NCI-H1694 (cell line): ENCODE measurements around the gene SPTBN1.
A peak's percentile ranks its signal among the peaks of the same experiment; 100 is the strongest.
"Not testable (repeated sequence)": the region's sequence is repeated elsewhere in the genome, so short reads cannot be mapped to it uniquely, and the experiment has no call there.

Source experiments
- DNase-seq: peaks from one replicate; lab custom pipeline; 2025; lab: John Stamatoyannopoulos, UW

SPTBN1 gene

DNA sequence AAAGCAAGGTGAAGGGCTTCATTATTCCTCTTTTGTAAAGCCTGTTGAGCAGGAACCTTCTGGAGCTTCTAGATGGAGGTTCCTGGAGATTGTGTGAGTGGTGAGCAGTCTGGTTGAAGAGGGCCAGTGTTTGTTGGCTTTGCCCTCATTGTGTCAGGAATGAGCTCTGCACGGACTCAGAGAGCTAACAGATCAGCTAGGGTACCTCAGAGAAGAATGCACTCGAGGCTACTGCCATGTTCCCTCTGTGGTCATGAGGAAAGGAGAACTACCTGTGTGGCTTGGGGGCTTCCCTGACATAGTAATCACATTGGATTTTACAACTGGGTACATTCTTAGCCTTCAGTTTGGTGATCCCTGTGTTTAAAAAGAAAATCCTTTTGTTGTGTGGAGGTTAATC, 46.6 kb downstream of the SPTBN1 start:
- DNase-seq = no peak

DNA sequence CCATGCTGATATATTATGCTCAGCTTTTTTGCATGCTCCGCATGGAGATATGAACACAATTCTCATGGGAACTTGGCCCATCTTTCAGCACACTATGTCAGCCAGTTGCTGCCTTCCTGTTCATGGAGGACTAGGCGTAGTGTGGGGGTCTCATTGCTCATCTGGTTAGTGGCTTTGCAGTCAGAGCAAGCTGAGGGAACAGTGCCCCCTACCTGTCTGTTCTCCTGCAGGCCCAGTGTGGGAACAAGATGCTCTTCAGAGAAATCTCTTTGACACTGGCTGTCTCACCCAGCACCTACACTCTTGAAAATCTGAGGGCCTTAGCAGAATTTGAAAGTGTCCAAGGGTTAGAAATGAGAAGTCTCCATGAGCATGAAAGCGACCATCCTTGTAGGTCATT, 47.1 kb downstream of the SPTBN1 start:
- DNase-seq = peak; percentile 69

DNA sequence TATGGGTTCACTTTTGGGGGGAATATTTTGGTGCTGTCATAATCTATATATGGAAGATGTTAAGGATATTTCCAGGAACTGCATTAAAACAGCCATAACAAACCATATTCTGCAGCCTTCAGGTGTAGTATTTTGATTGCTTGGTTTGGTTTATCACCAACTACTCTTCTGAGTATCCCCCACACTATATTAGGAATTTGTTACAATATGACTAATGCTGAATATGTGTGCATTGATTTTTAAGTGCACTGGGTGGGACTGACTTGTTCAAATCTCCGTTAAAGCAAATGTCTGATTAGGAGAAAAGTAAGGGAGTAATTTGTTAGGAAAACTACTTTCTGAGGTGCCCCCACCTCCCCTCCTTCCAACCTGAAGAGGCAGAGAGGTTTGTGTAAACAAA, 47.7 kb downstream of the SPTBN1 start:
- DNase-seq = no peak

DNA sequence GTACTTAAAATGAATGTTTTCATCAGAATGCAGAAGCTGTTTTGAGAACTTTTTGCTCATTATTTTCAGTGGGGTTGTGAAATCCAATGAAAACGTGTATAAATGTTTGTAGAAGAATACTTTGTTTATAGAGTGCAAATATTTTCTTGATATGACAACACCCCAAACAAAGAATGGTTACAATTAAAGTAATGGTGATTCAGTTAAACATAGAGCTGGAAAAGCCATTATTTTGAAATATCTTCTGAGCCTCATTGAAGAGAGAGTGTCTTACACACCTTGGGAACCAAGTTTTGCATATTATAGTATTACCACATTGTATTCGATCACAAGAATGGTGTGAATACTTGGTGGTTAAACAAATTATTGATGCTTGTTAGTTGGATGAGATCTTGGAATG, 48.7 kb downstream of the SPTBN1 start:
- no peak for DNase-seq

DNA sequence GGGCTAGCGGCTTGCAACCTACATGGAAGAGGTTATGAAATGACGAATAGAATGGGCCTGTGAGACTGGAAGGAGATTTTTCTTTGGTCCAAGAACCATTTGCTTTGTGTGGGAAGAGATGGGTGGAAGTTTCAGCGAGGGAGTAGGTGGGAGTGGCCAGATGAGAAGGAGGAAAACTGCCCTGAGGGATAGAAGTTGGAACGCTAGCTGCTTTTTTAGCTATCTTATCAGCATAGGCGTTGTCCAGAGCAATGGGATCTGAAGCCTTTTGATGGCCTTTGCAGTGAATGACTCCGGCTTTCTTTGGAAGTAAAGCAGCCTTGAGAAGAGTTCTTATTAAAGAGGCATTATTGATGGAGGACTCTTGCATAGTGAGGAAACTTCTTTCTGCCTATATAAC, 52.4 kb downstream of the SPTBN1 start:
- DNase-seq = no peak

DNA sequence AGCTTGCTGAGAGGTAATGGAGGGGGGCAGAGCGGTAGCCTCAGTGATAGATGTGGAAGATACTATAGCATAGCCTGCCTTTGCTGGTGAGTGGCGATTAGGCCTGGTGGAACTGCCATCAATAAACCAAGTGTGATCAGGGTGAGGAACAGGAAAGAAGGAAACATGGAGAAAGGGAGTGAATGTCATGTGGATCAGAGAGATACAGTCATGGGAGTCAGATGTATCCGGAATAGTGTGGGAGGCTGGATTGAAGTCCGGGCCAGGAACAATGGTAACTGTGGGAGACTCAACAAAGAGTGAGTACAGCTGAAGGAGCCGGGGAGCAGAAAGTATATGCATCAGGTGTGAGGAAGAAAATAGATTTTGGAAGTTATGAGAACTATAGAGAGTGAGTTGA, 52.9 kb downstream of the SPTBN1 start:
- not testable (repeated sequence) for DNase-seq

DNA sequence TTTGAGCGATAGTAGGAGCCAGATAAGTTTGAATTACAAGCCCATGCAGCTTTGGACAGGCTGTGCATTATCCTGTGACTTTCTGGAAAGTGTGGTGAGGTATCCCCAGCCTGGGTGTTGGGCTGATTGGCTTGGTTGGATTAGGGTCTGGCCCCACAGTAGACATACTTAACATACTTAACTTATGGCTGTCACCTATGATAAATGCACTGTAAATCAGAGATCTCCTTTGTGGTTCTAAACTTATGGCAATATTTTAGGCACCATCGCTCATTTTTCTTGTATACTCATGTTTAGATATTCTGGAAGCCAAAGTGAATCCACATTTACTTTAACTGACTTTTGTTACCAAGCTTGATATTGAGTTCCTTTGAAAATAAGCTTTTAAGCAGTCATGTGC, 54.8 kb downstream of the SPTBN1 start:
- no peak for DNase-seq

DNA sequence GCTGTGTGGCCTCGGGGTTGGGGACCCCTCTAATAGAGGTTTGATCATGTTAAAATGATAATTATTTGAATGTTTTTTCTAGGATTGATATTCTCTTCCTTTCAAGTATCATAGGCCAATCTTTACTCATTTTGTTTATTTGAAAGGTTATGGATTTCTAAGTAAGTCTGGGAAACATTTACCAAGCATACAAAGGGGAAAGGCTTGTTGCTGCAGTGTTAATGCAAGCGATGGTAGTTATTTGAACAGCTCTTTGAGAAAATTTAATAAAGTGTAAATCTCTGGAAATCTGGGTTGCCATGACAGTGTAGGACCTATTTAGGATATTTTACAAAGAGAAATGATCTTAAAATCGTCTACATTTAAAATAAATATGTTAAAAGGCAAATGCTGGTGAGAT, 56.1 kb downstream of the SPTBN1 start:
- no peak for DNase-seq

DNA sequence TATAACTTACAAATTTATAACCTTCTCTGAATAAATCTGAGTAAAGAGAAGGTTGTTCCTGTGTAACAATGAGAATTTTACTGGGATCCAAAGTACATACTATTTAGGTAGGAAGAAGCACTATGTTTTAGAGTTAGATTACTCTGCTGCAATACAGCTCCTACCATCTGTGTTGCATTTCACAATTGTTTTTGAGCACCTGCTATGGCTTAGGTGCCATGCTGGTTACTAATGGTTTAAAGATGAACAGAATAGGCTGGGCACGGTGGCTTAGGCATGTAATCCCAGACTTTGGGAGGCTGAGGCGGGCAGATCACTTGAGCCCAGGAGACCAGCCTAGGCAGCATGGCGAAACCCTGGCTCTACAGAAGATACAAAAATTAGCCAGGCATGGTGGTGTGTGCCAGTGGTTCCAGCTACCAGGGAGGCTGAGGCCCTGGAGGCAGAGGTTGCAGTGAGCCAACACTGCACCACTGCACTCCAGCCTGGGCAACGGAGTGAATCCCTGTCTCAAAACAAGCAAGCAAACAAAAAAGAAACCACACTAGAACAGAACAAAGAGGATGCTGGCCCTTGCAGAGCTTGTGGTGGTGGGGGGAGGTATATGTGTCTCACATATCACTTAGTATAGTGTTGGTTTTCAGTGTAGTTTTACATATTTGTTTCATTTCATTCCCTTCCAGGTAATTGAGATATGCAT, 56.7 kb downstream of the SPTBN1 start:
- DNase-seq = no peak

DNA sequence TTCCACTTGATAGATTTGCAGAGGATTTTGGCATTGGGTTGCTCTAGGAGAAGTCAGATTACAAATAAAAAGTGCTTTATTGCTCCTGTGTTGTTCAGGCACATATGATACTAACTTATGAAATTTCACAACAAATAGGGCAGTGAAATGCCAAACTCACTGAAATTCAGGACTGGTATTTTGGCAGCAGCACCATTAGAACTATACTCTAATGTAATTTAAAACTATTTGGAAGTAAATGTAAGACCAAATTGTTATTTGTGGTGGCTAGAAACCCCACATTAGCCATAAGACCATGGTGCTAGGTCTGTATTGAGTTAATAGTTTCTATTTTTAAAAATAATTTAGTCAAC, 57.2 kb downstream of the SPTBN1 start:
- DNase-seq = no peak

DNA sequence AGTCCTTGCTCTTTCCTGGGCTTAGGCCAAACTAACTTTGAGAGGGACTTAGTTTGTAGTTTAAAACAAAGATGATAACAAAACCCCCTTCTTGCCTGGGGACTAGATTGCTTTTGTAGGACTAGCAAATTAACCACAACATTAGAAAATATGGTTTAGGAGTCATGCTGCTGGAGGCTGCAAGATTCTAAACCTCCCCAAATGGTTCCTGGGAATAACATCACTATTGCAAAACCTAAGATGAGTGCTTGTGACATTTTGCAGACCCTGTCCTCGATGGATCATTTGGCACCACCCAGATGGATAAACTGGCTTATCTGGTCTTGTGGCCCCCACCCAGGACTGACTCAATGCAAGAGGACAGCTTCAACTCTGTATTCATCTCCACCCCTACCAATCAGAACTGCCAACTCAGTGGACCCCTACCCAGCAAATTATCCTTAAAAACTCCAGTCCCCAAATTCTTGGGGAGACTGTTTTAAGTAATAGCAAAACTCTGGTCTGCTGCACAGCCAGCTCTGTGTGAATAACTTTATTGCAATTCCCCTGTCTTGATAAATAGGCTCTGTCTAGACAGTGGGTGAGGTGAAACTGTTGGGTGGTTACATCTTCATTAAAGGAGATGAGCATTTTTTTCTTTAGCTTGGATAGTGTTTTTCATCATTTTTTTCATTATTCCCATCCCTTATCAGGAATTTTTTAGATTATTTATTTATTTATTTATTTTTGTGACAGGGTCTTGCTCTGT, 58.9 kb downstream of the SPTBN1 start:
- no peak for DNase-seq

DNA sequence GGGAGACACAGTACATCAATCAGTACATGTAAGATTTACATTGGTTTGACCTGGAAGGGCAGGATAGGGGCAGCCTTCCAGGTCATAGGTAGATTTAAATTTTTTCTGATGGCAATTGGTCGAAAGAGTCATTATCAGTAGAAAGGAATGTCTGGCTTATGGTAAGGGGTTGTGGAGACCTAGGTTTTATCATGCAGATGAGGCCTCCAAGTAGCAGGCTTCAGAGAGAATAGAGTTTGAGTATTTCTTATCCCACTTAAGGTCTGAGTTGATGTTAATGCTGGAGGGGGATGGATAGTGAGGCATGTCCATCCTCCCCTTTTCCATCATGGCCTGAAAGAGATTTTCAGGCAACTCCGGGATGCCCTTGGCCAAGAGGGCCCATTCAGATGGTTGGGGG, 60.7 kb downstream of the SPTBN1 start:
- no peak for DNase-seq

DNA sequence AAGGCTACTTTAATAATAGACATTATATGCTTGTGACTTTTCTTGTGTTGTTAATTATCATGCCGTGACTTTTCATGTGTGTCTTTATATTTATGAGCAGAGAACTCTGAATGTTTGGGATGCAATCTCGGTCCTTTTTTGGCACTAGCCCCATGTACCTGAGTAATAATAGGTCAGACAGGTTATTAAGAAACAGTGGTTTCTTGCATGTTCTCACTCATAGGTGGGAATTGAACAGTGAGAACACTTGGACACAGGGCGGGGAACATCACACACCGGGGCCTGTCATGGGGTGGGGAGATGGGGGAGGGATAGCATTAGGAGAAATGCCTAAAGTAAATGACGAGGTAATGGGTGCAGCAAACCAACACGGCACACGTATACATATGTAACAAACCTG, 61.9 kb downstream of the SPTBN1 start:
- DNase-seq = not testable (repeated sequence)

DNA sequence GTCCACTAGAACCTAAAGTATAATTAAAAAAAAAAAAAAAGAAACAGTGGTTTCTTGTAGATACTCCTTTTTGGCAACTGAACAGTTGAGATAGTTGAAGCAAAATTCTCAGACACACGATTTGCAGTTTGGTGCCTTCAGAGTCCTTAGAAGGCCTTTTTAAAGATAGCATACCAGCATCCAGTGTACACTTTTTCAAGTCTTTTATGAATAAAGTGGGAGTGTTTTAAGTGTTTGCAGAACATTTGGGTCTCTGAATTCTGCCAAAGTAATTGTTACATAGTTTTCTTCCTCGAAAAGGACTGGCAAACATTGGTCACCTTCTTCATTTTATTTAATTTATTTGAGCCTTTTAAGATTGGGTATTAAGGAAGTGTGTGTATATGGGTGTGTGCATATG, 62.3 kb downstream of the SPTBN1 start:
- DNase-seq = no peak

DNA sequence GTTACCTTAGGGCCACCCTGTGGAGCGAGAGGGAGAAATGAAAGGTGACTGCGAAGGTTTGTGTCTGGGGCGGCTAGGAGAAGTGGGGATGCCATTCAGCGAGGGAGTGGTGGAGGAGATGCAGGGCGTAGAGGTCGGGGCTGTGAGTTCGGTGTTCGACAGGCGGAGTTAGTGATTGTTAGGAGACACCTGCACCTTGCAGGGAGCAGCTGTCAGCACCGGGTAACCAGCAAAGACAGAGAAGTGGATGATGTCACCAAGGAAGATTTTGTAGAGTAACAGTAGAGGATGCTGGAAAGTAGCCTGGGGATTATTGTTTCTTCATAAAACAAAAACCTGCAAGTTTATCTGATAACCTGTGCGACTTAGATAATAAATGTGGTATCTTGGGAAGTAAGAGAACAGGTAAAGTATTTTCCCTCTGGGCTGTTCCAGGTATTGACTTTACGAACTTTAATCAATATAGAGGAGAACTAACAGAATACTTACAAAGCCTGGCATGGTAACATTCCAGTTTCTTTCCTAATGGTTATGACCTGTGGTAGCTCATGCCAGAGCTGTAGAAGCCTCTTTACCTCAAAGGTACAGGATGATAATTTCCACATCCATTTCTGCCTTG, 63.8 kb downstream of the SPTBN1 start:
- DNase-seq = no peak

DNA sequence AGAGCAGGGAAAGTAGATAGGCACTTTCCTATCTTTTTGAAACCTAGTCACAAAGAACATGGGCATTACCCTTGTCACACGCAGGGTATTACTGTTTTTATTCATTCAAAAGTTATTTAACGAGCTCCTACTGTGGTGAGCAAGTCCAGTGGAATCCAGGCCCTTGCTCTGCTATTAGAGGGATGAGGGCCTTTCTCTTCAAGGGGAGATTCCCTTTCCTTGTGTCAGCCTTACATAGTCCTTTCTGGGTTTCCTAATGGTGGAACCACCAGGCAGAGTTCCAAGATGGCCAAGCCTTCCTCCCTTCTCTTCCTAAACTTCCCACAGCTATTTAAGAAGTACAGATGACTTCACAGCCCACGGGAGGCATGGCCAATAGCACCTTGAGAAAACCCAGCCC, 64.6 kb downstream of the SPTBN1 start:
- no peak for DNase-seq

DNA sequence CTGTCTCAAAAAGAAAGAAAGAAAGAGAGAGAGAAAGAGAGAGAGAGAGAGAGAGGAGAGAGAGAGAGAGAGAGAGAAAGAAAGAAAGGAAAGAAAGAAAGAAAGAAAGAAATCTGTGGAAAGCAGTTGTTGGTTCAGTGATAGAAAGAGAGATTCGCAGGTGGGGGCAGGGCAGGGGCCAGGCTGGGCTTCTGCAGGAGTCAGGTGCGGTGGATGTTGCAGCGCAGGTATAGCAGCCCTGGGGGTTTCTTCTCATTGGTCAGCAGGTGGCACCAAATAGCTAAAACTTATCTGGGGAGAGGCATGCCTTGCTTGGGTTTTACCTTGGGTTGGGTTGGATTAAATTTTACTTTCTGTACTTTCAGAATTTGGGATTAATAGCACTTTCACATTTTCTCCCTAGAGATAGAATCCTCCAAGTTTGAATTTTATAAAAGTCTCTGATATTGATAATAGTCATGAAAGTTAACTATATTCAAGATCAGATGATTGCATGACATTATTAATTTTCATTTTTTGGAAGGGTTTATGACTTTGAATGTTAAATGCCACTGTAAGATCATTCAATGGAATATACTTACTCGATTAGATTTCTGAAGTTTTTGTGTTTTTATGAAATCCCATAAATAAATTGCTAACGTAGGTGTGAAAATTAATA, 66.6 kb downstream of the SPTBN1 start:
- peak; percentile 49 for DNase-seq

DNA sequence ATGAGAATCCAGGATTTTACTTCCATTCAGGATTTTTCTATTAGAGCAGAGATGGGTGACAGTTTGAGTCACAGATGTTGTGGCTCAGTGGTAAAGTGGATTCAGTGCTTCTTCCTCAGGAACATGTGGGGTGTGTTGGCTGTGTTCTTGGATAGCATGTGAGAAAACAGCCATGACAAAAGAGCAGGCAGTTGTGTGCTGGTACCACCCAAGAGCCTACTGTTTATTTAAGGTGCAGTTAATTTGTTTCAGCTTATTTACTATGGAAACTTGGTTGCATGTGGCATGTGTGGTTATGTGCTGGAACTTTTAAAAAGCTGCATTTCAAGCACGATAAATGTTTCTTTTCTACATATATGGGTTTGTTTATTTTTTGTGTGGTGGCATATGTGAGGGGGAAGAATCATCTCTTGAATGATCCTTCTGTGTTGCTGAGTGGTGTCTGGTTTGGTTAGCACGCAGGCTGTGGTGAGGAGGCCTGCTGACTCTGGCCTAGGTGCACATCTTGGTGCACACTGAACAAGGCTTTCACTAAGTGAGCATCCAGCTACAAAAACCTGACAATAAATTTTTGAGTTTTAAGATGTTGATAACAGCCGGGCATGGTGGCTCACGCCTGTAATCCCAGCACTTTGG, 67.3 kb downstream of the SPTBN1 start:
- DNase-seq = no peak

DNA sequence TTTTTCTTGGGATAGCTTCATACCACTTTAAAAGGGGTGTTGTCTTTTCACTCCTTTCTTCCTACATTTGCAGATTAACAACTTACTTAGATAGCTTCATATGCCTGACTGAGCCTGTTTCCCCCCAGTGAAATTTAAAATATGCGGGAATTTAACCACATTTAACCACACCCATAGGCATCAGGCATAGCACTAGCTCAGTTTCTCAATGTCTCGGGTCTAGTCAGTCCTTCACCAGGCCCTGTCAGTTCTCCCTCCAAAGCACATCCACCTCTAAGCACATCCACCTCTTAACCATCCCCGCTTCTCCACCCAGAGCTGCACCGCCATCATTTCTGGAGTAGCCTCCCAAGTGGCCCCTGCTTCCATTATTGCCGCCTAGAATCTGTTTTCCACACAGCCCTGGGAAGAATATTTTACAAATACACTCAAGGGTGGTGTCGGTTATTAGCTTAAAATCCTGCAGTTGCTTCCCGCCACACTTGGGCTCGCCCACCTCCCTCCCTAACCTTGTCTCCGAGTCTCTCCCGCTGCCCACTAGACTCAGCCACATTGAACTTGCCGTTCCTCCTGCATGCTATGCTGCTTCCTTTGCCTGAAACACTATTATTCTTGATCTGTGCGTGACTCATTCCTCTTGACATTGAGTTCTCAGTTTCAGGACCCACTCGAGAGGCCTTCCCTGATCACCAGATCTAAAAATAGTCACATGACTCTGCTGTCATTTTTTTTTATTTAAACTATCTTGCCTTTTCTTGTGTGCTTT, 68.3 kb downstream of the SPTBN1 start:
- DNase-seq = no peak

DNA sequence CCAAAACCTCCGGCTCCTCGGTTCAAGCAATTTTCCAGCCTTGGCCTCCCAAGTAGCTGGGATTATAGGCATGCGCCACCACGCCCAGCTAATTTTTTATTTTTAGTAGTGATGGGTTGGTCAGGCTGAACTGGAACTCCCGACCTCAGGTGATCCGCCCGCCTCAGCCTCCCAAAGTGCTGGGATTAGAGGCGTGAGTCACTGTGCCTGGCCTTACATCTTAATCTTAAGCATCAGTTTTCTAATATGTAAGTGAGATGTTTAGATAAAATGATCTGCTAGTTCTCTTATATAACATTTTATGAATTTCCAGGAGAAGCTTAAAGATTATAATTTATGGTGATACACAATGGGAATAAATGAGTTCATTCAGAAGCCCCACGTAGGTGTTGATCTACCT, 69.2 kb downstream of the SPTBN1 start:
- DNase-seq = no peak

DNA sequence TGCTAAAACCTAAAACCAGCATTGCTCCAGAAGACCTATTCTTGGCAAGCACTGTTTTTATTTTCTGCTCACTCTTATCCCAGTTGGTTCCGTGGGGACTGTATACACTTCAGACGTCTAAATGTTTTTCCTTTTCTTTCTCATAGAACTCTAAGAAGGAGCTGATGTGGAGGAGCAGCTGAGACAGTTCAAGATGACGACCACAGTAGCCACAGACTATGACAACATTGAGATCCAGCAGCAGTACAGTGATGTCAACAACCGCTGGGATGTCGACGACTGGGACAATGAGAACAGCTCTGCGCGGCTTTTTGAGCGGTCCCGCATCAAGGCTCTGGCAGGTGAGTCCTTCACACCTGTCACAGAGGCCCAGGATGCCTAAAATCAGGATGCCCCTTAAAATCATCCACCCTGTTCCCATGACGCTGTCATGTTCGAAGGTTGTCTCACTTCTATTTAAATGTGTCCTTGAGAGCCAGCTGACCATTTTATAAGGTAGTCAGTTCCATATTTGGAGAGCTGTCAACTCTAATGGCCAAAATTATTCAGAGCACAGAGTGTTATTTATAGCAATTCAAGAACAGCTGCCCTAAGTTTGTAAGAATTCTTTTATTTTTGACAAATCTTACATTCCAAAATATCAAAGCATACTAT, 70.2 kb downstream of the SPTBN1 start:
- no peak for DNase-seq
